Occipital lobe (tissue), 2 donors: ENCODE results near the gene RBPMS2. TPM values are rescaled to one million over a fixed set of nuclear protein-coding genes. Genes with fewer than 3 reads are reported as not detected.

Experiments
- DNase-seq: peaks from one replicate; lab custom pipeline; 2025; lab: John Stamatoyannopoulos, UW
- total RNA-seq: library from RNA; depleted of rRNA; stranded (reverse); fragments of >200 nt; gene quantifications from one replicate; pipeline ENCODE4 v1.2.3, GENCODE V29; 2014

RBPMS2 gene
- total RNA-seq, 1 donor from 2014 or later = not detected

DNA sequence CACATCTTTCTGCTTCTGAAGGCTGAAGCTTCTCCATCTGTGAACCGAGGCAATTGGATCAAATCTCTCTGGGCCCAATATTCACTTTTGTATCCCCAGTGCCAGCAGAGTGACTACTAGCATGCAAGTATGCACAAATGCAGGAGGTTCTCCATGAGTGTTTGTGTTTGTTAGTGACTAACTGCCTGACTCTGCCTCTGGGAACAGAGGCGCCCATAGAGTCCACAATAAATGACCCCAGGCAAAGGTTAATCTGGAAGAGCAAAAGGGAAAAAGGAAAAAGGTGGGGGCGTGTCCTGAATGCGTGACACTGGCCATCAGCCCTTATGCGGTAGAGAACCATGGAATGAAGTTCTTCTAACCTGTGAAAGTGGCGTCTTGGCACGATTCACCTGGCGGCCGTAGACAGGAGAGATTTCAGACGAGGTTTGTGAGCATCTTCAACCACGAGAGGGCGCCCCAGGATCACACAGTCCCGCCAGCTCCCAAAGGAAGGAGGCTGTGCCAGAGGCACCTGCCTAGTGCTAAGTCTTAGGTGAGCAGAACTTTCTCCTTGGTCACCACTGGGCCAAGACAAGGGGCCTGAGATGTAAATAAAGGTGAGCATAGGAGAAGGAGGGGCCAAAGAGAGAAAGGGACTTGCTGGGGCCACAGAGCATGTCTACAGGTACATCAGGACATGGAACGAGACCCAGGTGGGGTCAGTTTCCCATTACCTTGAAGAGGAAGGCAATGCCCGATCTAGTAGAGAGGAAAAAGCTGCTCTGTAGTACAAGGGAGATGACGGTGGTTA lies 44.2 kb downstream of the RBPMS2 start:
- peak; percentile 60 for DNase-seq

DNA sequence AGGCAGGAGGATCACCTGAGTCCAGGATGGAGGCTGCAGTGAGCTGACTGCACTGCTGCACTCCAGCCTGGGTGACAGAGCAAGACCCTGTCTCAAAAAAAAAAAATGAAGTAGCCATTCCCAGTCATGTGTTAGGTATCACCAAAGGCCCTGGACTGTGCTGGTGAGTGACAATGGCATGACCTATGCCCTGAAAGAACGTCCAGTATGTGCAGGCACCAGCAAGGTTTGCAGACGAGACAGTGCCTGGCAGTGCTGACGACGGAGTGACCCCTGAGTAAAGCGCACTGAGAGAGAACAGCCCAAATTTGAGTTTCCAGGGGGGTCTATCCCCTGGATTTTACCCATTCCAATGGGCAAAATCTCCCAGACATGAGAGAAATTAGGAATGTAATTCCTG lies 45.2 kb downstream of the RBPMS2 start:
- no peak for DNase-seq

DNA sequence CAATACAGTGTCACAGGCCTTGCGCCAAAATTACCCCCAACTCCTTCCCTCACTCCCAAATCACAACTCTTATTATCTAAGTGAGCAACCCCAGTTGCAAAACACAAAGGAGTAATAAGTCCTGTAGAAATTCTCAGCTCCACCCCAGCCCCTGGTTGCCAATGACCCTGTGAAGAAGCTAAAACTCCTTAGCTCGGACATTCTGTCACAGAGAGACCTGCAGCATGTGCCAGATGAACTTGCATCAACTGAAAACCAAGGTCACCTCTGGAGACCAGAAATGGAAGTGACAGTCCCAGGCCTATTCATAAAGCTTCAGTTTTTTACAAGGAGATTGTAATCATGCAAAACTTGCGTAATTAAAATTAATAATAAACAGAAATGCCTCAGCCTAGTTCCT lies 55.2 kb downstream of the RBPMS2 start:
- no peak for DNase-seq

DNA sequence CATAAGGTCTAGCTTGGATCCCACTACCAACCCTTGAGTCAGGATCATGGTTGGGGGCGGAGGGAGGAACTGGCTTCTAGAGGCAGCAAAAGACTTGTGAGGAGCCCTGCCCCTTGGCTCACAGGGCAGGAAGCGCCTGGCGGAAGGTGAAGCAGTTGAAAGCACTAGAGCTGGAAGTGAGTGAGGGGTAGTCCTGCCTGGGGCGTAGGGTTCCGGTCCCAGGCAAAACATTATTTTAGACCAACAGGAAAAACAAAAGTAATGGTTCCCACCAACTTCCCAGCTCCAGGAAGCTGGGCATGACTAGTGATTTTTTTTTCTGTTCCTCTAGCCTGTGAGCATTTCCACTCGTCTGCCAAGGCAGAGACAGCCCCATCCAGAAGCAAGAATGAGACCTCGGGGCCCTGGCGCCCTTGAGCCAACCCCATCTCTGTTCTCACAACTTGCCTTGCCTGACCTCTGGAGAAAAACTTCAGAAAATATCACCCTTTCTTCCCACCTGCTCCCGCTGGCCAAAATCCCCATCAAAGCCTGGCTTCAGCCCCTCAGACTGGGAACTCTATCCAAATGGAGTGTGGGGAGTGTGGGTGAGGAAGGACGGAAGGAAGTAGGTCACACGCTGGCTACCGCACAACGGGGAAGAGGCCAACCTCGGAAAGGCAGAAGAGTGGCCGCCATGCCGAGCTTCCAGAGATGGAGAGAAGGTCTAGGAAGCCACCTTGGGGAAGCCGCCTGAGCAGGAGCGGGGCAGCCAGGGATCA lies 57.5 kb downstream of the RBPMS2 start:
- no peak for DNase-seq

DNA sequence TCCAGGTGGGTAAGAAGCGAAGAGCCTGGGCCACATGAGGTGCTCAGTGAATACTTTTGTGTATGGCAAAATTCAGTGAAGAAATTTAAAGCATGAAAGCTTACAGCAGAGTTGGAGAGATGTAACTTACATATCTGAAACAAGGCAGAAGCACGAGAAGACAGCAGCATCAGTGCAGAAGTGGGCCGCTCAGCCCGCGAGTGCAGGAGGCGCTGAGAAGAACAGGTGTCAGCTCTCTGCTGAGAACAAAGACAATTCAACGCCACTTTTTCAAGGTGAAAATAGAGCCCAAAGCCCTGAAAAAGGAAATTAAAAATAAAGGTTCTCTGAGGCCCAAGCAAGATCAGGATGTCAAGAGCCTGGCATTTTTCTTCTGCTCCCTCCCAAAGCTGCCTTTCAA lies 58.3 kb downstream of the RBPMS2 start:
- no peak for DNase-seq

GRCh38 chr15:64716452-64716851 lies 58.9 kb downstream of the RBPMS2 start:
- no peak for DNase-seq

DNA sequence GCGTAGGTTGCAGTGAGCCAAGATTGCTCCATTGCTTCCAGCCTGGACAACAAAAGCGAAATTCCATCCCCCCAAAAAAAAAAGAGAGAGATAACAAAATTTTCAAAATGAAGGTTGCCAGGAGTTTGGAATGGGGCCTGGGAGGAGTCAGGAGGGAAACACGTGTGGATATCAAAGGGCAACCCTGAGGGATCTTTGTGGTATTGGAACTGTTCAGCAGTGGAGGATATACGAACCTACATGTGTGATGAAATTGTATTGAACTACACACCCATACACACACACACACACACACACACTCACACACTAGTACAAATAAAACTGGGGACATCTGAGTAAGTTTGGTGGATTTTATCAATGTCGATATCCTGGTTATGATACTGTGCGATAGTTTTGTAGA lies 61.8 kb downstream of the RBPMS2 start:
- no peak for DNase-seq

- DNase-seq = no peak
Measured at GRCh38 chr15:64712353-64712752, 63.0 kb downstream of the RBPMS2 start.

- no peak for DNase-seq
Measured at GRCh38 chr15:64710676-64711428, 64.5 kb downstream of the RBPMS2 start.

- DNase-seq = no peak
Measured at GRCh38 chr15:64706011-64706911, 69.1 kb downstream of the RBPMS2 start.

- DNase-seq = no peak
Measured at GRCh38 chr15:64705006-64705405, 70.4 kb downstream of the RBPMS2 start.

DNA sequence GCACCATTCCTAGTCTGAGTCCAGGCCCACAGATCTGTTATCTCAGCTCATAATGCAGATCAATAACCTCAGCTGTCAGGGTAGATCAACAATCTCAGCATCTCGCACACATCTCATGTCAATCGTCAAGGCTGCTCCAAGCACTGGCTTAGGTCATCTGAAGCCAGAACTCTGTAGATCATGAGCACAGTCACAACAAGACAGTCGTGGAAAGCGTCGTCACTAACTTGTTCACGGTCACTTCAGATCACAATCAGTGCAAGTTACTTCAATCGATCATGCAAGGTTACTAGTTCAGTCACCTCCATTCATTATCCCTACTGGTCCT lies 71.8 kb downstream of the RBPMS2 start:
- DNase-seq = no peak

GRCh38 chr15:64702816-64703631 lies 72.4 kb downstream of the RBPMS2 start:
- DNase-seq = peak; percentile 97

DNA sequence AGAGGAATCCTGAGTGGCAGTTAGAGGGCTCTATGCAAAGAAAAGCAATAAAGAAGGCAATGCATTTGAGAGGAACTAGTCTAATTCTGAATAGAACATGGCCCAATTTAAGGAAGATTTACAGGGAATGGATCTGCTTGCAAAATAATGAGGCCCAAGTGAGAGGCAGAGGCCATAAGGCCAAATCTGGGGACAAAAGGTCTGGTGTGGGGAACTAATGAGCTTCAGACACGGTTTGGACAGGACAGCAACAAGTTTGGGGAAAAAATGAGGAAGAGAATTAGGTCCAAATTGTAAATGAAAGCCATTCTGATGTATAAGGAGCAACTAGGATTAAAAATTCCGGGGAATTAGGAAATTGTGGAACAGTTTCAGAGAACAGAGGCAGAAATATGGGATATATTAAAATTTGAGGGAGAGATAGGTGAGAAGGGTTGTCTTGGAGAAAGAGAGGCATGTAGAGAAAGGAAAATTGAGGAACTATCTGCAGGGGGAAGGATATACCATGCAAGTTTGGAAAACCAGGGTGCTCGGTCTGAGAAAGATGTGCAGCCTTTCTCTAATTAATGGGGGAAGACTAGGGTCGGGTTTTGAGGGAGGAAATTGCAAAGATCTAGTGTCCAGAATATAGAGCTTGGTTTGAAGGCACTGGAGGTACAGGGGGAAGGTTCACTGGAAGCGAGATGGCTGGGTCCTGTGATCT lies 73.8 kb downstream of the RBPMS2 start:
- DNase-seq = no peak

GRCh38 chr15:64701051-64701450 lies 74.3 kb downstream of the RBPMS2 start:
- DNase-seq = no peak

- DNase-seq = no peak
Measured at GRCh38 chr15:64699751-64700388, 75.5 kb downstream of the RBPMS2 start.

- DNase-seq = no peak
Measured at GRCh38 chr15:64698823-64699222, 76.6 kb downstream of the RBPMS2 start.

GRCh38 chr15:64697911-64698369 lies 77.4 kb downstream of the RBPMS2 start:
- no peak for DNase-seq

DNA sequence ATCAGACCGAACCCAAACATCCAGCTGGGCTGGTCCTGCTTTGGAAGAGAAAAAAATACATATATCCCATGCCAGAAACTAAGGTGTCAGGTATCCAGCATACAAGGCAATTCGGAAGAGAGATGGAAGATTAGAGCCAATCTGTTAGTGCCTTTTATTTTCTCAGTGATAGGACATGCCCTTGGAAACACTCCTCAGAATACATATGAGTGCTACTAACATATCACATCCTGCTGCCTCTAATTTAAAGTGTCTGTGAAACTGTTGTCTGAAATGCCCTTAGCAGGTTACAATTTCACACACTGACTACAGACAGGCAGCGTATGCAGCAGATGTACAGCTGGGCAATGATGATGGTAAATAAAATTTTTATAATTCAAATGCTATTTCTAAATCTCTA lies 78.9 kb downstream of the RBPMS2 start:
- no peak for DNase-seq
